Endothelial cell of umbilical vein (primary cell): ENCODE data around the gene RUFY3. TPM values are rescaled to one million over a fixed set of nuclear protein-coding genes. Genes with fewer than 3 reads are reported as not detected.
"Not testable (repeated sequence)": the region's sequence is repeated elsewhere in the genome, so short reads cannot be mapped to it uniquely, and the experiment has no call there.

Experiments used
- BruUV-seq: library from RNA; stranded (reverse); fragments of 400-500 nt; replicated peaks from 2 replicates; lab custom pipeline; 2021; lab: Mats Ljungman, UMichigan
- CTCF ChIA-PET: fragments of 300-600, 350-600 bp; sonication (Branson Sonifier 250); formaldehyde crosslinking; loops from one replicate; lab custom pipeline; 2021; ENCODE audit warnings: antibody characterized with exemption, inconsistent platforms; lab: Charles Lee
- POLR2A ChIA-PET: fragments of 300-600, 350-600 bp; sonication (Branson Sonifier 250); formaldehyde crosslinking; loops from one replicate; lab custom pipeline; 2021; ENCODE audit warnings: antibody characterized with exemption, inconsistent platforms; lab: Charles Lee
- DNase-seq: peaks from one replicate; pipeline ENCODE4 v3.0.0-alpha.2; 2011; ENCODE audit warnings: low read depth, low spot score
- FAIRE-seq: peaks from 2 replicates; lab custom pipeline; 2011; peaks lifted over from hg19 to GRCh38; lab: Jason Lieb, UNC
- H2AFZ ChIP-seq: 2 replicates; pipeline ENCODE4 v1.6.0; 2012; ENCODE audit warnings: low read depth, low read length, control low read depth, inconsistent platforms
- H3K27ac ChIP-seq: 2 replicates; pipeline ENCODE4 v1.5.1; 2011; ENCODE audit warnings: low read depth, mild to moderate bottlenecking, control low read depth, low read length, moderate library complexity; ENCODE audit not compliant: insufficient read depth
- H3K27me3 ChIP-seq, 2 experiments: 2 replicates each; pipeline versions ENCODE4 v1.6.0 to v1.6.1; 2011; ENCODE audit warnings: low read length in 2 of 2, mixed read lengths in 1 of 2; ENCODE audit not compliant: control insufficient read depth in 2 of 2, insufficient read depth in 2 of 2
- H3K36me3 ChIP-seq, 2 experiments: 2 replicates in 1 of 2; 3 replicates in 1 of 2; pipeline ENCODE4 v1.5.1; 2011; ENCODE audit warnings: low read length in 2 of 2, mild to moderate bottlenecking in 1 of 2, moderate library complexity in 1 of 2; ENCODE audit not compliant: control insufficient read depth in 2 of 2, insufficient read depth in 2 of 2; ENCODE audit errors: extremely low read depth in 1 of 2
- H3K4me1 ChIP-seq: 3 replicates; pipeline ENCODE4 v1.5.1; 2011; ENCODE audit warnings: mild to moderate bottlenecking, low read length; ENCODE audit not compliant: control insufficient read depth, insufficient read depth; ENCODE audit errors: extremely low read depth
- H3K4me2 ChIP-seq: 2 replicates; pipeline ENCODE4 v1.6.1; 2011; ENCODE audit warnings: low read length, control low read depth, mixed read lengths; ENCODE audit not compliant: insufficient read depth
- H3K4me3 ChIP-seq, 3 experiments: fragments of 200-600 bp in 1 of 3; sonication (generic), shearing (Covaris generic) in 1 of 3; replicated peaks in 1 of 3; 2 replicates each; pipeline ENCODE4 v1.5.1; 2011 to 2016; ENCODE audit warnings: control low read depth in 3 of 3, low read length in 3 of 3, mild to moderate bottlenecking in 2 of 3, inconsistent platforms in 1 of 3, low read depth in 1 of 3, moderate library complexity in 1 of 3; ENCODE audit not compliant: insufficient read depth in 1 of 3
- H3K79me2 ChIP-seq: 2 replicates; pipeline ENCODE4 v1.6.0; 2012; ENCODE audit warnings: low read length, inconsistent platforms; ENCODE audit not compliant: control insufficient read depth, insufficient read depth
- H3K9ac ChIP-seq: replicated peaks from 2 replicates; pipeline ENCODE3; 2011; ENCODE audit warnings: low read length, control low read depth; ENCODE audit not compliant: insufficient read depth; ENCODE audit errors: extremely low read depth
- H3K9me1 ChIP-seq: replicated peaks from 3 replicates; pipeline ENCODE4 v1.6.0; 2011; ENCODE audit warnings: mild to moderate bottlenecking, low read length; ENCODE audit not compliant: control insufficient read depth, insufficient read depth; ENCODE audit errors: extremely low read depth
- H3K9me3 ChIP-seq: replicated peaks from 2 replicates; pipeline ENCODE4 v1.5.1; 2012; ENCODE audit warnings: low read length, inconsistent platforms; ENCODE audit not compliant: control insufficient read depth, insufficient read depth
- H4K20me1 ChIP-seq: replicated peaks from 2 replicates; pipeline ENCODE3; 2011; ENCODE audit warnings: mild to moderate bottlenecking, low read length; ENCODE audit not compliant: control insufficient read depth, insufficient read depth; ENCODE audit errors: extremely low read depth
- EZH2 ChIP-seq: IDR thresholded peaks from 2 replicates; pipeline ENCODE4 v1.6.1; 2012; ENCODE audit warnings: borderline replicate concordance, low read depth, mild to moderate bottlenecking, moderate library complexity, low read length, inconsistent platforms; ENCODE audit not compliant: severe bottlenecking
- FOS ChIP-seq: IDR thresholded peaks from 2 replicates; pipeline ENCODE4 v1.6.1; 2011; ENCODE audit warnings: mild to moderate bottlenecking, low read length, moderate library complexity, borderline replicate concordance; ENCODE audit not compliant: insufficient read depth
- GATA2 ChIP-seq: IDR thresholded peaks from 2 replicates; pipeline ENCODE4 v1.7.0; 2011; ENCODE audit warnings: low read depth, mild to moderate bottlenecking, moderate library complexity, mixed read lengths, low read length; ENCODE audit not compliant: insufficient read length, insufficient read depth
- JUN ChIP-seq: IDR thresholded peaks from 2 replicates; pipeline ENCODE4 v1.6.1; 2011; ENCODE audit warnings: borderline replicate concordance, low read depth; ENCODE audit not compliant: insufficient read length, insufficient read depth
- MYC ChIP-seq: IDR thresholded peaks from one replicate; pipeline ENCODE4 v1.6.1; 2011; ENCODE audit warnings: mild to moderate bottlenecking, low read depth, low read length
- POLR2A ChIP-seq: IDR thresholded peaks from 2 replicates; pipeline ENCODE4 v1.6.1; 2012; ENCODE audit warnings: low read depth, mild to moderate bottlenecking, control low read depth, low read length
- POLR2AphosphoS5 ChIP-seq: IDR thresholded peaks from 2 replicates; pipeline ENCODE4 v1.6.1; 2012; ENCODE audit warnings: low read depth, mild to moderate bottlenecking, control low read depth, low read length, moderate library complexity; ENCODE audit not compliant: insufficient read depth
- dilution Hi-C: fragments of 300-500 bp; cut with MboI; formaldehyde crosslinking; loops from one replicate; pipeline ENCODE4 v1.15.0; 2019; ENCODE audit warnings: low sequenced_read_pairs; ENCODE audit not compliant: extremely low pct_ligation_motif_present
- intact Hi-C: fragments of 100-400 bp; cut with micrococcal nuclease; formaldehyde crosslinking; loops from one replicate; pipeline ENCODE4 v1.10.0; 2022
- polyA plus RNA-seq, 4 experiments: library from polyadenylated mRNA; depleted of rRNA in 3 of 4; stranded (reverse) in 3 of 4; unstranded in 1 of 4; fragments of >200 nt; gene quantifications; 2 replicates each; pipeline versions ENCODE4 v1.2.1 to v1.2.3, GENCODE V29; 2011 to 2012; ENCODE audit warnings: missing spikeins in 1 of 4
- total RNA-seq: library from RNA; stranded (reverse); gene quantifications from 2 replicates; pipeline ENCODE4 v1.2.3, GENCODE V29; 2021
- TF ChIP-seq, protein P1 (sequence below), 2 donors: IDR thresholded peaks; 1 replicate in 1 of 2; 2 replicates in 1 of 2; pipeline ENCODE4 v1.5.1; 2011; ENCODE audit warnings: low read length in 2 of 2, mild to moderate bottlenecking in 2 of 2, moderate library complexity in 2 of 2, control low read depth in 1 of 2, inconsistent platforms in 1 of 2, low read depth in 1 of 2; ENCODE audit not compliant: insufficient read depth in 1 of 2; ENCODE audit errors: extremely low read depth in 1 of 2
- TF ChIP-seq, protein P2 (sequence below): IDR thresholded peaks from 2 replicates; pipeline ENCODE4 v1.6.1; 2011; ENCODE audit not compliant: insufficient read depth, insufficient read length

RUFY3 gene
- total and polyA plus RNA-seq, 2 donors (not counting 3 experiments of a cell fraction or from before 2014, with no cell fraction given), result 10.0 to 52.8 TPM

DNA sequence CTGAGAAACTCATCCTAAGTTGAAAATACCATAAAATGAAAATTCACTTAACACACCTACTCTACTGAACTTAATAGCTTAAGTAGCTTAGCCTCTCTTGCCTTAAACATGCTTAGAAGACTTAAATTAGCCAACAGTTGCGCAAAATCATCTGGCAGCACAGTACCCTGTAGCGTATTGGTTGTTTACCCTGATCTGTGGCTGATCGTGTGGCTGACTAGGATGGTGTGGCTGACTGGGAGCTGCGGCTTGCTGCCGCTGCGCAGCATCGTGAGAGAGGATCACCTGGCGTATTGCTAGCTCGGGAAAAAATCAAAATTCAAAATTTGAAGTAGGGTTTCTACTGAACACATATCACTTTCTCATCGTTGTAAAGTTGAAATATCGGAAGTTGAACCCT, 6.3 kb downstream of the RUFY3 start:
- no peak for TF ChIP-seq POLR2A
- TF ChIP-seq, protein P1, sequence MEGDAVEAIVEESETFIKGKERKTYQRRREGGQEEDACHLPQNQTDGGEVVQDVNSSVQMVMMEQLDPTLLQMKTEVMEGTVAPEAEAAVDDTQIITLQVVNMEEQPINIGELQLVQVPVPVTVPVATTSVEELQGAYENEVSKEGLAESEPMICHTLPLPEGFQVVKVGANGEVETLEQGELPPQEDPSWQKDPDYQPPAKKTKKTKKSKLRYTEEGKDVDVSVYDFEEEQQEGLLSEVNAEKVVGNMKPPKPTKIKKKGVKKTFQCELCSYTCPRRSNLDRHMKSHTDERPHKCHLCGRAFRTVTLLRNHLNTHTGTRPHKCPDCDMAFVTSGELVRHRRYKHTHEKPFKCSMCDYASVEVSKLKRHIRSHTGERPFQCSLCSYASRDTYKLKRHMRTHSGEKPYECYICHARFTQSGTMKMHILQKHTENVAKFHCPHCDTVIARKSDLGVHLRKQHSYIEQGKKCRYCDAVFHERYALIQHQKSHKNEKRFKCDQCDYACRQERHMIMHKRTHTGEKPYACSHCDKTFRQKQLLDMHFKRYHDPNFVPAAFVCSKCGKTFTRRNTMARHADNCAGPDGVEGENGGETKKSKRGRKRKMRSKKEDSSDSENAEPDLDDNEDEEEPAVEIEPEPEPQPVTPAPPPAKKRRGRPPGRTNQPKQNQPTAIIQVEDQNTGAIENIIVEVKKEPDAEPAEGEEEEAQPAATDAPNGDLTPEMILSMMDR (IDR thresholded peaks at IDR 0.05; ENCODE audit: extremely low read depth in 1 of 2, insufficient read depth in 1 of 2, low read depth in 1 of 2, low read length in 2 of 2), result no peak
- TF ChIP-seq POLR2AphosphoS5, result no peak
- TF ChIP-seq, protein P2, sequence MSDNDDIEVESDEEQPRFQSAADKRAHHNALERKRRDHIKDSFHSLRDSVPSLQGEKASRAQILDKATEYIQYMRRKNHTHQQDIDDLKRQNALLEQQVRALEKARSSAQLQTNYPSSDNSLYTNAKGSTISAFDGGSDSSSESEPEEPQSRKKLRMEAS, result no peak
- no peak for TF ChIP-seq GATA2
- TF ChIP-seq MYC, result no peak
- TF ChIP-seq FOS, result no peak
- TF ChIP-seq JUN, result no peak
- no peak for TF ChIP-seq EZH2
- no peaks in the 10 kb centered on the region for H3K27me3 ChIP-seq
- FAIRE-seq, result no peak
- H2AFZ ChIP-seq, result no peak overlapping the region
- POLR2A ChIA-PET, result no interaction called here
- intact Hi-C loops (no loop called here), dilution Hi-C loops (no loop called here)
- no peak for DNase-seq
- H3K9me1 ChIP-seq, result no peaks in the 10 kb centered on the region
- H3K4me3 ChIP-seq, result no peak overlapping the region
- H3K9me3 ChIP-seq, result no peaks in the 10 kb centered on the region
- CTCF ChIA-PET, result interaction anchor here (2.4 kb wide), 1 partner anchor 10 kb away, joined by 5 read pairs; no protein-coding TSS in a partner anchor
- no peaks in the 10 kb centered on the region for H4K20me1 ChIP-seq
- no peaks in the 10 kb centered on the region for H3K4me1 ChIP-seq
- H3K27ac ChIP-seq, result no peak overlapping the region
- H3K4me2 ChIP-seq, result no peak overlapping the region
- BruUV-seq, result no TSS peak
- no peaks in the 10 kb centered on the region for H3K36me3 ChIP-seq
- H3K79me2 ChIP-seq, result peaks cover 7% of the 10 kb centered on the region
- no peak overlapping the region for H3K9ac ChIP-seq

DNA sequence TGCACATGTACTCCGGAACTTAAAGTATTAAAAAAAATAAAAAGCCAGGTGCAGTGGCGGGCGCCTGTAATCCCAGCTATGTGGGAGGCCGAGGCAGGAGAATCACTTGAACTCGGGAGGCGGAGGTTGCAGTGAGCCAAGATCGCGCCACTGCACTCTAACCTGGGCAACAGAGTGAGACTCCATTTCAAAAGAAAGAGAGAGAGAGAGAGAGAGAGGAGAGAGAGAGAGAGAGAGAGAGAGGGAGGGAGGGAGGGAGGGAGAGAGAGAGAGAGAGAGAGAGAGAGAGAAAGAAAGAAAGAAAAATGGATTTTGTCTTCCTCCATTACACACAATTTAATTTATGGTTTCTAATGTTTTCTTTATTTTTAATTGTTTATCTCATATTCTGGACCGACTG, 11.1 kb downstream of the RUFY3 start:
- peaks cover 17% of the 10 kb centered on the region for H3K4me1 ChIP-seq
- H3K9me1 ChIP-seq, H3K9me3 ChIP-seq, H3K4me3 ChIP-seq, H4K20me1 ChIP-seq, intact Hi-C loops, BruUV-seq, FAIRE-seq, H3K27ac ChIP-seq, H3K4me2 ChIP-seq, CTCF ChIA-PET, H3K36me3 ChIP-seq, H3K9ac ChIP-seq, dilution Hi-C loops, H2AFZ ChIP-seq, H3K27me3 ChIP-seq, DNase-seq: not testable (repeated sequence)
- H3K79me2 ChIP-seq, result peaks cover 13% of the 10 kb centered on the region
- POLR2A ChIA-PET, result interaction anchor here (0.7 kb wide), 1 partner anchor 82 kb away, joined by 6 read pairs; no protein-coding TSS in a partner anchor
